C4-2B (cell line): ENCODE measurements around the gene SHROOM3.

ENCODE experiments used
- CTCF ChIP-seq: fragments of 450-650 bp; conservative IDR thresholded peaks from 2 replicates; pipeline ENCODE4 v1.5.1; 2017; ENCODE audit warnings: mild to moderate bottlenecking
- ZFX ChIP-seq: fragments of 450-650 bp; IDR thresholded peaks from 2 replicates; pipeline ENCODE4 v1.6.1; 2017

- TF ChIP-seq CTCF (no peak), ZFX (no peak)
Measured at GRCh38 chr4:76525751-76526150, 90.7 kb downstream of the SHROOM3 start.
